ENCODE measurements around the gene STYX.

The STYX gene, protein sequence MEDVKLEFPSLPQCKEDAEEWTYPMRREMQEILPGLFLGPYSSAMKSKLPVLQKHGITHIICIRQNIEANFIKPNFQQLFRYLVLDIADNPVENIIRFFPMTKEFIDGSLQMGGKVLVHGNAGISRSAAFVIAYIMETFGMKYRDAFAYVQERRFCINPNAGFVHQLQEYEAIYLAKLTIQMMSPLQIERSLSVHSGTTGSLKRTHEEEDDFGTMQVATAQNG

GRCh38 chr14:52729925-52730708, at the start of gene STYX:
Gene STYX (plus strand): TSS chr14:52730166. CDS start chr14:52730475, 309 bp downstream.
- no peaks in the 10 kb centered on the region for H3K36me3 ChIP-seq (ENCODE audit: control insufficient read depth, insufficient read depth, low read length)
- H3K27me3 ChIP-seq (ENCODE audit: control insufficient read depth, insufficient read depth, low read length): no peaks in the 10 kb centered on the region

GRCh38 chr14:52683985-52684520, 45.9 kb upstream of the STYX start:
- Histone ChIP-seq H3K27ac (ENCODE audit: low read depth, low read length) (no peak overlapping the region), H3K36me3 (ENCODE audit: control insufficient read depth, insufficient read depth, low read length) (no peaks in the 10 kb centered on the region), H3K27me3 (ENCODE audit: control insufficient read depth, insufficient read depth, low read length) (no peaks in the 10 kb centered on the region), H3K4me1 (ENCODE audit: control insufficient read depth, insufficient read depth, low read length) (no peaks in the 10 kb centered on the region), H3K9ac (ENCODE audit: low read length) (no peak overlapping the region), H3K4me3 (ENCODE audit: low read length) (no peak overlapping the region)

More at GRCh38 chr14:52729925-52730708, at the start of gene STYX:
- no peaks in the 10 kb centered on the region for H3K4me1 ChIP-seq (ENCODE audit: control insufficient read depth, insufficient read depth, low read length)
- peak within 1 kb of the TSS; percentile 28 for H3K9ac ChIP-seq (ENCODE audit: low read length)
- peak within 1 kb of the TSS; percentile 76 for H3K4me3 ChIP-seq (ENCODE audit: low read length)
- peak within 1 kb of the TSS; percentile 82 for H3K27ac ChIP-seq (ENCODE audit: low read depth, low read length)

- Histone ChIP-seq H3K36me3 (ENCODE audit: control insufficient read depth, insufficient read depth, low read length) (no peaks in the 10 kb centered on the region), H3K27me3 (ENCODE audit: control insufficient read depth, insufficient read depth, low read length) (no peaks in the 10 kb centered on the region), H3K9ac (ENCODE audit: low read length) (no peak overlapping the region), H3K27ac (ENCODE audit: low read depth, low read length) (no peak overlapping the region), H3K4me3 (ENCODE audit: low read length) (no peak overlapping the region), H3K4me1 (ENCODE audit: control insufficient read depth, insufficient read depth, low read length) (no peaks in the 10 kb centered on the region)
These were observed 43.8 kb upstream of the STYX start for GRCh38 chr14:52686176-52686575.

- peaks cover 8% of the 10 kb centered on the region for H3K4me1 ChIP-seq (ENCODE audit: control insufficient read depth, insufficient read depth, low read length)
- no peak overlapping the region for H3K4me3 ChIP-seq (ENCODE audit: low read length)
- H3K9ac ChIP-seq (ENCODE audit: low read length): no peak overlapping the region
- no peaks in the 10 kb centered on the region for H3K27me3 ChIP-seq (ENCODE audit: control insufficient read depth, insufficient read depth, low read length)
- no peaks in the 10 kb centered on the region for H3K36me3 ChIP-seq (ENCODE audit: control insufficient read depth, insufficient read depth, low read length)
- H3K27ac ChIP-seq (ENCODE audit: low read depth, low read length): no peak overlapping the region
These were observed 38.8 kb upstream of the STYX start for GRCh38 chr14:52690983-52691760.

GRCh38 chr14:52692248-52692962, 37.6 kb upstream of the STYX start:
- H3K4me1 ChIP-seq (ENCODE audit: control insufficient read depth, insufficient read depth, low read length): peaks cover 8% of the 10 kb centered on the region
- H3K27ac ChIP-seq (ENCODE audit: low read depth, low read length): no peak overlapping the region
- no peaks in the 10 kb centered on the region for H3K27me3 ChIP-seq (ENCODE audit: control insufficient read depth, insufficient read depth, low read length)
- no peak overlapping the region for H3K9ac ChIP-seq (ENCODE audit: low read length)
- H3K36me3 ChIP-seq (ENCODE audit: control insufficient read depth, insufficient read depth, low read length): no peaks in the 10 kb centered on the region
- H3K4me3 ChIP-seq (ENCODE audit: low read length): no peak overlapping the region

DNA sequence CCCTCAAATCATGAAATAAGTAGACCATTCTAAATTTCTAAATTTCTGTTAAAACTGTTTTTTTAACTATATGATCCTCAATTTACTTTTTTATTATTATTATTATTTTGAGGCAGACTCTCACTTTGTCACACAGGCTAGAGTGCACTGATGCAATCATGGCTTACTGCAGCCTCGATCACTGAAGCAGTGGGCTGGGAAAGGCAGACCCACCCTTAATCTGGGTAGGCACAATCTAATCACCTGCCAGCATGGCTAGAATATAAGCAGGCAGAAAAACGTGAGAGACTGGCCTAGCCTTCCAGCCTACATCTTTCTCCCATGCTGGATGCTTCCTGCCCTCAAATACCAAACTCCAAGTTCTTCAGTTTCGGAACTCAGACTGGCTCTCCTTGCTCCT, 36.9 kb upstream of the STYX start:
- Histone ChIP-seq H3K36me3 (ENCODE audit: control insufficient read depth, insufficient read depth, low read length) (no peaks in the 10 kb centered on the region), H3K4me1 (ENCODE audit: control insufficient read depth, insufficient read depth, low read length) (peaks cover 8% of the 10 kb centered on the region), H3K4me3 (ENCODE audit: low read length) (no peak overlapping the region), H3K27ac (ENCODE audit: low read depth, low read length) (no peak overlapping the region), H3K27me3 (ENCODE audit: control insufficient read depth, insufficient read depth, low read length) (no peaks in the 10 kb centered on the region), H3K9ac (ENCODE audit: low read length) (no peak overlapping the region)

DNA sequence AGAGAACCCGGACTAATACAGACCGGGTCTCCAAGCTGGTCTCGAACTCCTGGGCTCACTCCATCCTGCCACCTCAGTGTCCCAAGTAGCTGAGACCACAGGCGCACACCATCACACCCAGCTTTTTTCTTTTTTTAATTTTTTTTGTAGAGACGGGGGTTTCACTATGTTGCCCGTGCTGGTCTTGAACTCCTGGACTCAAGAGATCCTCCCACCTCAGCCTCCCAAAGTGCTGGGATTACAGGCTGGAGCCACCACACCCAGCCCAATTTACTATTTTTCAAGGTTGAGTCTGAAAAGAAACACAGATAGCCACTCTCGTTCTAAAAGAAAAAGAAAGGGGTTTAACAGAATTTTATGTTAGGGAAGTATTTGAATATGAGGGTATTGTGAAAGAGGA, 36.4 kb upstream of the STYX start:
- Histone ChIP-seq H3K9ac (ENCODE audit: low read length) (no peak overlapping the region), H3K4me1 (ENCODE audit: control insufficient read depth, insufficient read depth, low read length) (peaks cover 8% of the 10 kb centered on the region), H3K4me3 (ENCODE audit: low read length) (no peak overlapping the region), H3K27ac (ENCODE audit: low read depth, low read length) (no peak overlapping the region), H3K36me3 (ENCODE audit: control insufficient read depth, insufficient read depth, low read length) (no peaks in the 10 kb centered on the region), H3K27me3 (ENCODE audit: control insufficient read depth, insufficient read depth, low read length) (no peaks in the 10 kb centered on the region)

GRCh38 chr14:52694761-52695480, 35.0 kb upstream of the STYX start:
- peaks cover 8% of the 10 kb centered on the region for H3K4me1 ChIP-seq (ENCODE audit: control insufficient read depth, insufficient read depth, low read length)

GRCh38 chr14:52695481-52696091, 34.4 kb upstream of the STYX start, which contains the start of gene ERO1A:
Gene ERO1A (minus strand): TSS chr14:52695558. CDS start chr14:52695481, 77 bp downstream.
- Histone ChIP-seq H3K4me1 (ENCODE audit: control insufficient read depth, insufficient read depth, low read length) (peaks cover 8% of the 10 kb centered on the region), H3K4me3 (ENCODE audit: low read length) (peak within 1 kb of the TSS; percentile 95), H3K36me3 (ENCODE audit: control insufficient read depth, insufficient read depth, low read length) (no peaks in the 10 kb centered on the region), H3K27ac (ENCODE audit: low read depth, low read length) (peak within 1 kb of the TSS; percentile 92), H3K27me3 (ENCODE audit: control insufficient read depth, insufficient read depth, low read length) (no peaks in the 10 kb centered on the region), H3K9ac (ENCODE audit: low read length) (peak within 1 kb of the TSS; percentile 76)

More at GRCh38 chr14:52694761-52695480, 35.0 kb upstream of the STYX start:
- H3K36me3 ChIP-seq (ENCODE audit: control insufficient read depth, insufficient read depth, low read length): no peaks in the 10 kb centered on the region
- H3K9ac ChIP-seq (ENCODE audit: low read length): peak overlapping the region; percentile 76
- H3K27ac ChIP-seq (ENCODE audit: low read depth, low read length): peak overlapping the region; percentile 92
- H3K27me3 ChIP-seq (ENCODE audit: control insufficient read depth, insufficient read depth, low read length): no peaks in the 10 kb centered on the region
- H3K4me3 ChIP-seq (ENCODE audit: low read length): peak overlapping the region; percentile 95

DNA sequence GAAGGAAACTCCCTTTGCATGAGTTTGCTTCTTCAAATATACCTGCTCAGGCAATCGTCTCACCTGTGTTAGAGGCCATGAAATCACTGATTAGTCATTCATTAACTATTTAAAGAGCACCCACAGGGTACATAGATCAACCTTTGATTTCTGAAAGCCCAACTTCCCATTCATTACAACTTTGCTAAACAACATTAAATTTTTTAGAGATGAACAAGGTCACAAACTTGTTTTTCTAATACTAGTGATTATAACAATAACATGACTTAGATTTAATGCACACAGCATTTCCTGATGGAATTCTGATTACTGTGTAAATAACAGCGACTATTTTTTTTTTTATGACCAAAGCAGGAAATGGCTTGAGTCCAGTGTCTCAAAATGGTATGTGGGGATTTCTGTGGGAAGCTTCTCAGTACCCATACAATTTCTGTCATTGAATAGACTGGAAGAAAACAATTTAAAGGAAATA, 29.2 kb upstream of the STYX start:
- H3K4me1 ChIP-seq (ENCODE audit: control insufficient read depth, insufficient read depth, low read length): no peaks in the 10 kb centered on the region
- H3K36me3 ChIP-seq (ENCODE audit: control insufficient read depth, insufficient read depth, low read length): no peaks in the 10 kb centered on the region
- H3K4me3 ChIP-seq (ENCODE audit: low read length): no peak overlapping the region
- H3K27me3 ChIP-seq (ENCODE audit: control insufficient read depth, insufficient read depth, low read length): no peaks in the 10 kb centered on the region
- no peak overlapping the region for H3K9ac ChIP-seq (ENCODE audit: low read length)
- no peak overlapping the region for H3K27ac ChIP-seq (ENCODE audit: low read depth, low read length)

DNA sequence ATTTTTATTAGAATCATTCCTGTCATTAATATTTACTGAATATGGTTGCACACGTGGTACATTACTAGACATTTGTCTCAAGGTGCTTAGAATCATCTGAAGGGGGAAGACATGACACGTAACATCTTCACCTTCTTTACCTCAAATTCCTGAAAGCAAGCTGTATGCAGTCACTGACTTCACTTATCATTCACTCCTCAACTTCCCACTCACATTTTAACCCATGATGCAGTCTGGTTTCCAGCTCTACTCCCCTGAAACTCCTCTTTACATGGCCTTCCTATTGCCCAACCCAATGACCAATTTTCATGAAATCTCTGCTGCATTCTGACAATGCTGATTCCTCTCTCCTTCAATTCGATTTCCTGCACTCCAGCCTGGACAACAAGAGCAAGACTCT, 28.7 kb upstream of the STYX start:
- Histone ChIP-seq H3K36me3 (ENCODE audit: control insufficient read depth, insufficient read depth, low read length) (no peaks in the 10 kb centered on the region), H3K9ac (ENCODE audit: low read length) (no peak overlapping the region), H3K27me3 (ENCODE audit: control insufficient read depth, insufficient read depth, low read length) (no peaks in the 10 kb centered on the region), H3K4me3 (ENCODE audit: low read length) (no peak overlapping the region), H3K27ac (ENCODE audit: low read depth, low read length) (no peak overlapping the region), H3K4me1 (ENCODE audit: control insufficient read depth, insufficient read depth, low read length) (no peaks in the 10 kb centered on the region)

Data from rectal smooth muscle tissue (tissue), 1 donor.